ENCODE measurements around the gene CCNG2. TPM values are rescaled to one million over a fixed set of nuclear protein-coding genes. Genes with fewer than 3 reads are reported as not detected.

The CCNG2 gene
- total RNA-seq, 4 donors from 2014 or later = 24.7 to 41.8 (median 29.2) TPM

DNA sequence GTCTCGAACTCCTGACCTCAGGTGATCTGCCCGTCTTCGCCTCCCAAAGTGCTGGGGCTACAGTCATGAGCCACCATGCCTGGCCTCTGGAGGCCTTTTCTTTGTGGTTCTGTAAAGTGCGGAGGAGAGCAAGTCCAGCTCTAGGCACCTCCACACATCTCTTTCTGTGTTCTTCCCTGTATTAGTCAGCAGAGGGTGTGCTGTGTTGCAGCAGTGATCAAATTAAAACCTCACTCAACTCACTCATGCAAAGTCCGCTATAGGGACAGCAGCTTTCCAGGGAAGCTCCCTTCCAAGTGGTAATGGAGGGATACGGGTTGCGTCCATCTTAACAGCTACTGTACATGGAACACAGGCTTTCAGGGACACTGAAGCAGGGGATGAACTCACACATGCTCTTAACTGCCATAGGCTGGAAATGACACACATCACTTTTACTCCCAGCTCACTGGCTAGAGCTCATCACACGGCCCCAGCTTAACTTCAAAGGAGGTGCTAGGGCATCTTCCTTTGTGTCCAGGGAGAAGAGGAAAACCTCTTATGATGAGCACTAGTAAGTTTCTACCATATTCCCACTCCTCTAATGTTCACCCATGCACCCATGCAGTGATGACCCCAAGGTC, 36.0 kb upstream of the CCNG2 start:
- Histone ChIP-seq H3K4me1 (no peaks in the 10 kb centered on the region), H3K27me3 (no peaks in the 10 kb centered on the region), H3K27ac (no peak overlapping the region), H3K4me3 (replicated peaks in 1 of 3) (no peak overlapping the region), H3K9me3 (no peaks in the 10 kb centered on the region), H3K36me3 (no peaks in the 10 kb centered on the region)
- intact Hi-C loops (cut with DNase I) = no loop called here
- TF ChIP-seq POLR2A (IDR thresholded peaks at IDR 0.05) = no peak
- TF ChIP-seq, protein P1, sequence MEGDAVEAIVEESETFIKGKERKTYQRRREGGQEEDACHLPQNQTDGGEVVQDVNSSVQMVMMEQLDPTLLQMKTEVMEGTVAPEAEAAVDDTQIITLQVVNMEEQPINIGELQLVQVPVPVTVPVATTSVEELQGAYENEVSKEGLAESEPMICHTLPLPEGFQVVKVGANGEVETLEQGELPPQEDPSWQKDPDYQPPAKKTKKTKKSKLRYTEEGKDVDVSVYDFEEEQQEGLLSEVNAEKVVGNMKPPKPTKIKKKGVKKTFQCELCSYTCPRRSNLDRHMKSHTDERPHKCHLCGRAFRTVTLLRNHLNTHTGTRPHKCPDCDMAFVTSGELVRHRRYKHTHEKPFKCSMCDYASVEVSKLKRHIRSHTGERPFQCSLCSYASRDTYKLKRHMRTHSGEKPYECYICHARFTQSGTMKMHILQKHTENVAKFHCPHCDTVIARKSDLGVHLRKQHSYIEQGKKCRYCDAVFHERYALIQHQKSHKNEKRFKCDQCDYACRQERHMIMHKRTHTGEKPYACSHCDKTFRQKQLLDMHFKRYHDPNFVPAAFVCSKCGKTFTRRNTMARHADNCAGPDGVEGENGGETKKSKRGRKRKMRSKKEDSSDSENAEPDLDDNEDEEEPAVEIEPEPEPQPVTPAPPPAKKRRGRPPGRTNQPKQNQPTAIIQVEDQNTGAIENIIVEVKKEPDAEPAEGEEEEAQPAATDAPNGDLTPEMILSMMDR (IDR thresholded peaks at IDR 0.05) = no peak
- WGBS, 2 donors = 93 to 94% methylated on average over 8 of the region's 8 CpGs
- DNase-seq = no peak

- Histone ChIP-seq H3K27ac (no peak overlapping the region), H3K4me1 (no peaks in the 10 kb centered on the region), H3K4me3 (replicated peaks in 1 of 3) (no peak overlapping the region), H3K36me3 (no peaks in the 10 kb centered on the region), H3K27me3 (no peaks in the 10 kb centered on the region), H3K9me3 (no peaks in the 10 kb centered on the region)
- DNase-seq = no peak
- intact Hi-C loops (cut with DNase I) = no loop called here
- no peak for TF ChIP-seq POLR2A (IDR thresholded peaks at IDR 0.05)
- TF ChIP-seq, protein P1 (IDR thresholded peaks at IDR 0.05) = no peak
- WGBS, 2 donors = 83 to 96% methylated on average over 5 of the region's 5 CpGs
These were observed 35.2 kb upstream of the CCNG2 start for GRCh38 chr4:77121736-77122240.

GRCh38 chr4:77122656-77123055, 34.4 kb upstream of the CCNG2 start:
- intact Hi-C loops (cut with DNase I) = no loop called here
- TF ChIP-seq, protein P1 (IDR thresholded peaks at IDR 0.05) = no peak
- no peak for TF ChIP-seq POLR2A (IDR thresholded peaks at IDR 0.05)
- Histone ChIP-seq H3K27ac (no peak overlapping the region), H3K27me3 (no peaks in the 10 kb centered on the region), H3K4me3 (replicated peaks in 1 of 3) (no peak overlapping the region), H3K9me3 (no peaks in the 10 kb centered on the region), H3K4me1 (no peaks in the 10 kb centered on the region), H3K36me3 (no peaks in the 10 kb centered on the region)
- WGBS, 2 donors = 82 to 87% methylated on average over 4 of the region's 4 CpGs
- DNase-seq = no peak

GRCh38 chr4:77123411-77123810, 33.6 kb upstream of the CCNG2 start:
- Histone ChIP-seq H3K9me3 (no peaks in the 10 kb centered on the region), H3K4me1 (no peaks in the 10 kb centered on the region), H3K27ac (no peak overlapping the region), H3K36me3 (no peaks in the 10 kb centered on the region), H3K4me3 (replicated peaks in 1 of 3) (no peak overlapping the region), H3K27me3 (no peaks in the 10 kb centered on the region)
- TF ChIP-seq, protein P1 (IDR thresholded peaks at IDR 0.05) = no peak
- no peak for TF ChIP-seq POLR2A (IDR thresholded peaks at IDR 0.05)
- 79 to 93% methylated on average over 1 of the region's 1 CpG for WGBS, 2 donors
- no peak for DNase-seq
- intact Hi-C loops (cut with DNase I) = no loop called here

DNA sequence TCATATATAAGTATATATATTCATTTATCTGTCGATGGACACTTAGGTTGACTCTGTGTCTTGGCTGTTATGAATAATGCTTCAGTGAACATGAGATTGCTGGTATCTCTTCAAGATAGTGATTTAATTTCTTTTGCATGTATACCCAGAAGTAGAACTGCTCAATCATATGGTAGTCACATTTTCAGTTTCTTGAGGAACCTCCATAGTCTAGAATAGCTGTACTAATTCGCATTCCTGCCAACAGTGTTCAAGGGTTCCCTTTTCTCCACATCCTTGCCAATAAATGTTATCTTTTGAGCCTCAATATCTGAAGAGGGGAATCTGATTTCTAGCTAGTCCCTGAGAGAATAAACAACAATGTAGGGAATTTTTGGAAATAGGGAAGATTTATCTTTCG, 32.4 kb upstream of the CCNG2 start:
- 42 to 62% methylated on average over 3 of the region's 3 CpGs for WGBS, 2 donors
- intact Hi-C loops (cut with DNase I) = no loop called here
- TF ChIP-seq, protein P1 (IDR thresholded peaks at IDR 0.05) = no peak
- TF ChIP-seq POLR2A (IDR thresholded peaks at IDR 0.05) = no peak

More for the DNA sequence above, 32.4 kb upstream of the CCNG2 start:
- Histone ChIP-seq H3K4me1 (no peaks in the 10 kb centered on the region), H3K36me3 (no peaks in the 10 kb centered on the region), H3K27me3 (no peaks in the 10 kb centered on the region), H3K4me3 (replicated peaks in 1 of 3) (no peak overlapping the region), H3K9me3 (no peaks in the 10 kb centered on the region), H3K27ac (no peak overlapping the region)
- no peak for DNase-seq

Measured in thyroid gland (tissue), 4 donors.